CD4-positive, alpha-beta T cell (primary cell): Measurements from ENCODE around the gene ADAMTSL1. TPM values are rescaled to one million over a fixed set of nuclear protein-coding genes. Genes with fewer than 3 reads are reported as not detected.

ENCODE experiments used
- ATAC-seq: fragments of 200-7000 bp; cut with Tn5 transposase; one replicate; pipeline ENCODE4 v1.10.0; 2022; ENCODE audit warnings: mild to moderate bottlenecking; ENCODE audit not compliant: poor library complexity
- CTCF ChIA-PET: fragments of 350-600 bp; sonication (Branson Sonifier 250); formaldehyde crosslinking; loops from one replicate; lab custom pipeline; 2021; ENCODE audit warnings: antibody characterized with exemption, inconsistent platforms; lab: Charles Lee
- POLR2A ChIA-PET: fragments of 350-600 bp; sonication (Branson Sonifier 250); formaldehyde crosslinking; loops from one replicate; lab custom pipeline; 2021; ENCODE audit warnings: antibody characterized with exemption, inconsistent platforms; lab: Charles Lee
- DNase-seq, 14 experiments: peaks; one replicate each; pipeline ENCODE4 v3.0.0-alpha.2; 2013 to 2020; ENCODE audit warnings: mixed read lengths in 2 of 14
- H3K27ac ChIP-seq, 2 donors: one replicate each; pipeline versions ENCODE4 v1.5.1 to v1.7.0; 2013; ENCODE audit warnings: low read length in 2 of 2, low read depth in 1 of 2, mild to moderate bottlenecking in 1 of 2
- H3K27me3 ChIP-seq, 2 experiments: 1 replicate in 1 of 2; 2 replicates in 1 of 2; pipeline versions ENCODE4 v1.6.1 to v1.7.0; 2013; ENCODE audit warnings: low read length in 2 of 2, control low read depth in 1 of 2, mild to moderate bottlenecking in 1 of 2, moderate library complexity in 1 of 2; ENCODE audit not compliant: insufficient read depth in 2 of 2, control insufficient read depth in 1 of 2
- H3K36me3 ChIP-seq: one replicate; pipeline ENCODE4 v1.6.1; 2013; ENCODE audit warnings: low read length, control low read depth; ENCODE audit not compliant: insufficient read depth
- H3K4me1 ChIP-seq: one replicate; pipeline ENCODE4 v1.6.1; 2013; ENCODE audit warnings: low read length, control low read depth; ENCODE audit not compliant: insufficient read depth
- H3K4me3 ChIP-seq: one replicate; pipeline ENCODE4 v1.5.1; 2013; ENCODE audit warnings: mild to moderate bottlenecking, low read length, moderate library complexity
- H3K9me3 ChIP-seq, 2 experiments: 1 replicate in 1 of 2; 2 replicates in 1 of 2; pipeline versions ENCODE4 v1.6.1 to v1.7.0; 2013; ENCODE audit warnings: low read length in 2 of 2, mild to moderate bottlenecking in 2 of 2, control low read depth in 1 of 2, moderate library complexity in 1 of 2; ENCODE audit not compliant: control insufficient read depth in 1 of 2, insufficient read depth in 1 of 2
- H3K27ac Mint-ChIP-seq: one replicate; pipeline ENCODE4 v1.8.0; 2020; ENCODE audit warnings: mixed read lengths
- H3K27me3 Mint-ChIP-seq: one replicate; pipeline ENCODE4 v1.8.0; 2021; ENCODE audit warnings: mixed read lengths
- H3K36me3 Mint-ChIP-seq: one replicate; pipeline ENCODE4 v1.8.0; 2021; ENCODE audit warnings: low read depth, mixed read lengths
- H3K4me1 Mint-ChIP-seq: one replicate; pipeline ENCODE4 v1.8.0; 2021; ENCODE audit warnings: low read depth, mixed read lengths
- H3K4me3 Mint-ChIP-seq: one replicate; pipeline ENCODE4 v1.8.0; 2020; ENCODE audit warnings: mild to moderate bottlenecking, mixed read lengths
- H3K9me3 Mint-ChIP-seq: one replicate; pipeline ENCODE4 v1.8.0; 2020; ENCODE audit warnings: mixed read lengths
- intact Hi-C, 2 experiments: fragments of 100-400 bp; cut with DNase I in 1 of 2; cut with micrococcal nuclease in 1 of 2; formaldehyde crosslinking; loops; one replicate each; pipeline versions ENCODE4 v1.15.1 to v1.9.0; 2023 to 2025; cut with DNase I, micrococcal nuclease
- total RNA-seq, 174 experiments: library from RNA in 2 of 174; stranded (reverse) in 2 of 174; gene quantifications; one replicate each; pipeline ENCODE4 v1.2.3 and lab custom pipeline; 2021 to 2026
- TF ChIP-seq, protein P1 (sequence below): fragments of 200-600 bp; IDR thresholded peaks from one replicate; pipeline ENCODE4 v1.8.0; 2022; ENCODE audit warnings: antibody characterized with exemption, mild to moderate bottlenecking

Gene ADAMTSL1
- total RNA-seq, 2 experiments from 2014 or later, result not detected

DNA sequence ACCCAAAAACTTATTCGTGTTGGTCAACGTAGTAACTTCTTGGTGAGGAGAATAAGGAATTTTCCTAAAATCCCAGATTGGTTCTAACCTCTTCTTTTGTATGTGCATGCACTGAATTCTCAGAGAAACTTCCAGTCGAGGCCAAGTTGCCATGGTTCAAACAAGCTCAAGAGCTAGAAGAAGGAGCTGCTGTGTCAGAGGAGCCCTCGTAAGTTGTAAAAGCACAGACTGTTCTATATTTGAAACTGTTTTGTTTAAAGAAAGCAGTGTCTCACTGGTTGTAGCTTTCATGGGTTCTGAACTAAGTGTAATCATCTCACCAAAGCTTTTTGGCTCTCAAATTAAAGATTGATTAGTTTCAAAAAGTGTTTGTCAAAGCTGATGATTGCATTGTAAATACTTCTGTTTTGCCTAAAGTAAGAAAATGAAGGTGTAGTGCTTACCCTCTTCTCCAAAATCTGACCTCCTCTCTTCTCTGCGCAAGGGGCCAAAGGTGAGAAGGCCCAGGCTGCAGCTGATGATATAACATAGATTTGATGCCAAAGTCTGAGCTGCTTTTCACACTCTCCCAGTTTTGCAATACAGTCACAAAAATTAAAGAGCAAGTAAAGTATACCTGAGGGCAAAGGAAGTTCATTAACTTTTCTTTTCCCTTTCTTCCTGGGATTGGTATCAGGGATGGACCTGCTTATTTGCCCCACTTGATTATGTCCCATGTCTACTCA lies 210.8 kb downstream of the ADAMTSL1 start:
- POLR2A ChIA-PET, result no interaction called here

DNA sequence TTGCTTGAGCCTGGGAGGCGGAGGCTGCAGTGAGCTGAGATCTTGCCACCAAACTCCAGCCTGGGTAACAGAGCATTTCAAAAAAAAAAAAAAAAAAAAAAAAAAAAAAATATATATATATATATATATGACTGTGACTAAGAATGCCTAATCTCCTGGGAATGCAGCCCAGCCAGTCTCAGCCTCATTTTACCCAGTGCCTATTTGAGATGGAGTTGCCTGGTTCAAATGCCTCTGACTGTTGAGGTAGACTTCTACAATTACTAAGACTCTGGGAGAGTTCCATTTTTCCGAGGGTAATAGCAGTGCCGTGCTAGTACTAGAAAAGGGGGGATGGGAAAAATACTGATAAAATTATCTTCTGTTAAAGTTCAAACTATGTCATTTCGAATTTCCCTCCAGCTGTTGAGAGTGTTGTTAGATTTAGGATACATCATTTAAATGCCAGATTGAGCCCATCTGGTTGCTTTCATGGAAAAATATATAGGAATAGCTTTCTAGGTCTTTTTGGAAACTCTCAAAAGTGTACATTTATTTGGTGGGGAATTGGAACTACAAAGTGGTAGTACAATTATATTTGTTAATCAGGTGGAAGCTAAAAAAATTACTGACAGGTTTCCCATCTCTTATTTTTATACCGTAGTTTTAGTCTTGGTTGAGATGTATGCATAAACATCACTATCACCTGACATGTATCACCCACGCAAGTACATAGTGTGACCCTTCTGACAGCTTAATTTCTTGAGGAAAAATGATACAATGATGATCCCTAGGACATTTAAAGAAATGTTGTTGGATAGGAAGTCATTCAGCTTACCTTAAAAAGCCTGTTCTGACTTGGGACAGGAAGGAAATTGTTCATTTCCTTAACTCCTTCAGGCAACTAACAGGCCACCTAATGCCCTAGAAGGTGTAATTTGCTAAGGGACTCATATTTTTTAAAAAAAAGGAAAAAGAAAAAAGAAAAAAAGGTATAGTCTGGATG lies 214.9 kb downstream of the ADAMTSL1 start:
- Mint-ChIP-seq H3K27me3 (no peaks in the 10 kb centered on the region), H3K4me3 (no peak overlapping the region), H3K36me3 (no peaks in the 10 kb centered on the region), H3K27ac (no peak overlapping the region), H3K9me3 (peaks cover 3% of the 10 kb centered on the region), H3K4me1 (no peaks in the 10 kb centered on the region)
- no peak overlapping the region for H3K27ac ChIP-seq
- intact Hi-C loops, result no loop called here
- H3K27me3 ChIP-seq, result no peaks in the 10 kb centered on the region
- no peaks in the 10 kb centered on the region for H3K4me1 ChIP-seq
- DNase-seq (no peak), ATAC-seq (no peak)
- TF ChIP-seq, protein P1, sequence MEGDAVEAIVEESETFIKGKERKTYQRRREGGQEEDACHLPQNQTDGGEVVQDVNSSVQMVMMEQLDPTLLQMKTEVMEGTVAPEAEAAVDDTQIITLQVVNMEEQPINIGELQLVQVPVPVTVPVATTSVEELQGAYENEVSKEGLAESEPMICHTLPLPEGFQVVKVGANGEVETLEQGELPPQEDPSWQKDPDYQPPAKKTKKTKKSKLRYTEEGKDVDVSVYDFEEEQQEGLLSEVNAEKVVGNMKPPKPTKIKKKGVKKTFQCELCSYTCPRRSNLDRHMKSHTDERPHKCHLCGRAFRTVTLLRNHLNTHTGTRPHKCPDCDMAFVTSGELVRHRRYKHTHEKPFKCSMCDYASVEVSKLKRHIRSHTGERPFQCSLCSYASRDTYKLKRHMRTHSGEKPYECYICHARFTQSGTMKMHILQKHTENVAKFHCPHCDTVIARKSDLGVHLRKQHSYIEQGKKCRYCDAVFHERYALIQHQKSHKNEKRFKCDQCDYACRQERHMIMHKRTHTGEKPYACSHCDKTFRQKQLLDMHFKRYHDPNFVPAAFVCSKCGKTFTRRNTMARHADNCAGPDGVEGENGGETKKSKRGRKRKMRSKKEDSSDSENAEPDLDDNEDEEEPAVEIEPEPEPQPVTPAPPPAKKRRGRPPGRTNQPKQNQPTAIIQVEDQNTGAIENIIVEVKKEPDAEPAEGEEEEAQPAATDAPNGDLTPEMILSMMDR, result no peak
- ChIA-PET CTCF (no interaction called here), POLR2A (no interaction called here)
- H3K4me3 ChIP-seq, result no peak overlapping the region
- no peaks in the 10 kb centered on the region for H3K36me3 ChIP-seq
- no peaks in the 10 kb centered on the region for H3K9me3 ChIP-seq

More for the DNA sequence above, 210.8 kb downstream of the ADAMTSL1 start:
- H3K27ac ChIP-seq, result no peak overlapping the region
- Mint-ChIP-seq H3K36me3 (no peaks in the 10 kb centered on the region), H3K27ac (no peak overlapping the region), H3K4me3 (no peak overlapping the region), H3K9me3 (no peaks in the 10 kb centered on the region), H3K4me1 (no peaks in the 10 kb centered on the region), H3K27me3 (no peaks in the 10 kb centered on the region)
- no peaks in the 10 kb centered on the region for H3K36me3 ChIP-seq
- H3K27me3 ChIP-seq, result peaks cover 0 to 3% of the 10 kb centered on the region in 2 experiments
- no peak for ATAC-seq
- H3K4me3 ChIP-seq, result no peak overlapping the region
- CTCF ChIA-PET, result no interaction called here
- DNase-seq, result no peak
- intact Hi-C loops, result no loop called here
- TF ChIP-seq, protein P1, result no peak
- no peaks in the 10 kb centered on the region for H3K4me1 ChIP-seq
- no peaks in the 10 kb centered on the region for H3K9me3 ChIP-seq

- ChIA-PET CTCF (no interaction called here), POLR2A (no interaction called here)
- Mint-ChIP-seq H3K36me3 (no peaks in the 10 kb centered on the region), H3K9me3 (peaks cover 6% of the 10 kb centered on the region), H3K4me1 (no peaks in the 10 kb centered on the region), H3K4me3 (no peak overlapping the region), H3K27ac (no peak overlapping the region), H3K27me3 (no peaks in the 10 kb centered on the region)
- intact Hi-C loops, result no loop called here
- Histone ChIP-seq H3K36me3 (no peaks in the 10 kb centered on the region), H3K4me1 (no peaks in the 10 kb centered on the region), H3K9me3 (peaks cover 2 to 5% of the 10 kb centered on the region in 2 experiments), H3K27me3 (no peaks in the 10 kb centered on the region), H3K4me3 (no peak overlapping the region), H3K27ac (no peak overlapping the region)
- ATAC-seq (no peak), DNase-seq (no peak)
- TF ChIP-seq, protein P1, result no peak
Measured at GRCh38 chr9:18689921-18690320, 216.0 kb downstream of the ADAMTSL1 start.
